ENCODE measurements around the gene JARID2. TPM values are rescaled to one million over a fixed set of nuclear protein-coding genes. Genes with fewer than 3 reads are reported as not detected.

JARID2 gene
- polyA plus RNA-seq, 1 of the 3 experiments (the other 2 are of a cell fraction) = 3.4 TPM

DNA sequence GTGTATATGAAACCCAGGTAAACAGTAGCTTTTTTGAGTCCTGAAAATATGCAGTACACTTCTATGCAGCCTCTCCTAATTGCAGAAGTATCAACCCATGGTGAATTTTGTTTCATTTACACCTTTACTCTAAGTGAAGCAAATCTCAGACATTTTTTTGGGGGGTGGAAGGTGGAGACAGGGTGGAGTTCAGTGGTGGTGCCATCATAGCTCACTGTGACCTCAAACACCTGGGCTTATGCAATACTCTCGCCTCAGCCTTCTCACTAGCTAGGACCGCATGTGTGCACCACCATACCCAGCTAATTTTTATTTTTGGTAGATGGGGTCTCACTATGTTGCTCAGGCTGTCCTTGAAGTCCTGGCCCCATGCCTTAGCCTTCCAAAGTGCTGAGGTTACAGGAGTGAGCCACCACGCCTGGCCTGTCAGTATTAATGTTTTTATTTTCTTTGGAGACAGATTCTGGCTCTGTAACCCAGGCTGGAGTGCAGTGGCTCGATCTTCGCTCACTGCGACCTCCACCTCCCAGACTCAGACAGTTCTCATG lies 80.3 kb downstream of the JARID2 start (continued):
- TF ChIP-seq REST (IDR thresholded peaks at IDR 0.05; ENCODE audit: low read depth, low read length) (no peak), IRF3 (IDR thresholded peaks at IDR 0.05; ENCODE audit: low read depth, low read length) (no peak), MEF2A (IDR thresholded peaks at IDR 0.05; ENCODE audit: borderline replicate concordance, low read depth) (no peak), TCF12 (IDR thresholded peaks at IDR 0.05) (no peak), RCOR1 (IDR thresholded peaks at IDR 0.05; ENCODE audit: low read length) (no peak), SIN3A (IDR thresholded peaks at IDR 0.05; ENCODE audit: borderline replicate concordance, low read depth, low read length) (no peak), CHD2 (IDR thresholded peaks at IDR 0.05; ENCODE audit: low read length, partially characterized antibody) (no peak), RFX5 (IDR thresholded peaks at IDR 0.05; ENCODE audit: low read length) (no peak), NFIC (IDR thresholded peaks at IDR 0.05; ENCODE audit: borderline replicate concordance) (no peak), RXRA (IDR thresholded peaks at IDR 0.05; ENCODE audit: borderline replicate concordance, low read depth) (no peak), ELF1 (IDR thresholded peaks at IDR 0.05) (no peak), NRF1 (IDR thresholded peaks at IDR 0.05; ENCODE audit: low read depth, low read length) (no peak), YY1 (IDR thresholded peaks at IDR 0.05; ENCODE audit: low read depth) (no peak), SMC3 (IDR thresholded peaks at IDR 0.05; ENCODE audit: low read depth, low read length) (no peak)
- TF ChIP-seq, protein P1, sequence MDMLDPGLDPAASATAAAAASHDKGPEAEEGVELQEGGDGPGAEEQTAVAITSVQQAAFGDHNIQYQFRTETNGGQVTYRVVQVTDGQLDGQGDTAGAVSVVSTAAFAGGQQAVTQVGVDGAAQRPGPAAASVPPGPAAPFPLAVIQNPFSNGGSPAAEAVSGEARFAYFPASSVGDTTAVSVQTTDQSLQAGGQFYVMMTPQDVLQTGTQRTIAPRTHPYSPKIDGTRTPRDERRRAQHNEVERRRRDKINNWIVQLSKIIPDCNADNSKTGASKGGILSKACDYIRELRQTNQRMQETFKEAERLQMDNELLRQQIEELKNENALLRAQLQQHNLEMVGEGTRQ (IDR thresholded peaks at IDR 0.05; ENCODE audit: borderline replicate concordance, low read depth, low read length) = no peak

GRCh38 chr6:15327271-15327670 lies 81.4 kb downstream of the JARID2 start:
- Histone ChIP-seq H2AFZ (ENCODE audit: low read depth) (no peak overlapping the region), H3K27ac (ENCODE audit: low read depth in 2 of 2, low read length in 1 of 2) (no peak overlapping the region), H3K9me3 (no peaks in the 10 kb centered on the region), H3K4me1 (ENCODE audit: control insufficient read depth in 1 of 2, insufficient read depth in 2 of 2, low read depth in 1 of 2, low read length in 1 of 2) (peaks cover 10 to 30% of the 10 kb centered on the region in 2 experiments), H3K9ac (no peak overlapping the region), H3F3A (replicated peaks; ENCODE audit: insufficient read depth) (peaks cover 10% of the 10 kb centered on the region), H3K4me3 (ENCODE audit: low read depth in 2 of 2, low read length in 1 of 2) (no peak overlapping the region), H4K20me1 (ENCODE audit: insufficient read depth) (0 out of 2 replicates have a peak, but pooled peaks cover 10% of the 10 kb centered on the region), H3K9me2 (no peaks in the 10 kb centered on the region), H3K4me2 (no peak overlapping the region), H3K27me3 (ENCODE audit: insufficient read depth) (no peaks in the 10 kb centered on the region), H3K79me2 (ENCODE audit: insufficient read depth) (peaks cover 44% of the 10 kb centered on the region), H3K36me3 (replicated peaks in 1 of 2; ENCODE audit: control insufficient read depth in 1 of 2, insufficient read depth in 2 of 2, low read length in 1 of 2) (no peaks in the 10 kb centered on the region)
- 85% methylated on average over 7 of the region's 7 CpGs for WGBS (ENCODE audit: low lambda C conversion rate)
- ChIA-PET CTCF (interaction anchor here (0.9 to 2.7 kb wide), 6 partner anchors 9 to 136 kb away, joined by 3 to 11 read pairs (median 3); no protein-coding TSS in a partner anchor), POLR2A (no interaction called here)
- DNase-seq = peak; percentile 40
- TF ChIP-seq FOXM1 (IDR thresholded peaks at IDR 0.05; ENCODE audit: low read depth) (no peak), SMC3 (IDR thresholded peaks at IDR 0.05; ENCODE audit: low read depth, low read length) (peak; percentile 38), CTCF (IDR thresholded peaks at IDR 0.05) (peak; percentile 33), RFX5 (IDR thresholded peaks at IDR 0.05; ENCODE audit: low read length) (no peak), EP300 (IDR thresholded peaks at IDR 0.05; ENCODE audit: borderline replicate concordance in 1 of 2, low read depth in 1 of 2, low read length in 1 of 2) (no peak), FOXJ3 (CRISPR knock-in tag; IDR thresholded peaks at IDR 0.05) (no peak), TEAD4 (IDR thresholded peaks at IDR 0.05; ENCODE audit: borderline replicate concordance, insufficient read depth) (no peak), RAD21 (IDR thresholded peaks at IDR 0.05; ENCODE audit: low read length) (peak; percentile 55), SIN3A (IDR thresholded peaks at IDR 0.05; ENCODE audit: borderline replicate concordance, low read depth, low read length) (no peak), TCF12 (IDR thresholded peaks at IDR 0.05) (no peak), ELF1 (IDR thresholded peaks at IDR 0.05) (no peak), RCOR1 (IDR thresholded peaks at IDR 0.05; ENCODE audit: low read length) (no peak), USF1 (IDR thresholded peaks at IDR 0.05; ENCODE audit: borderline replicate concordance, low read depth) (no peak), NRF1 (IDR thresholded peaks at IDR 0.05; ENCODE audit: low read depth, low read length) (no peak)
- TF ChIP-seq, protein P1 (IDR thresholded peaks at IDR 0.05; ENCODE audit: borderline replicate concordance, low read depth, low read length) = no peak

Measured in SK-N-SH (cell line).